Neural progenitor cell (in vitro differentiated cells): ENCODE data around the gene IGBP1.
A peak's percentile ranks its signal among the peaks of the same experiment; 100 is the strongest.

ENCODE experiments used
- CTCF ChIP-seq: fragments of 200-600 bp; sonication (generic); IDR thresholded peaks from 2 replicates; pipeline ENCODE4 v1.5.1; 2017; ENCODE audit warnings: antibody characterized with exemption, mild to moderate bottlenecking
- EZH2 ChIP-seq: fragments of 200-600 bp; sonication (generic); IDR thresholded peaks from 2 replicates; pipeline ENCODE4 v1.6.1; 2017; ENCODE audit warnings: antibody characterized with exemption, mild to moderate bottlenecking, moderate library complexity

GRCh38 chrX:70133303-70134115 is at the start of gene IGBP1:
- peak; percentile 62 for TF ChIP-seq CTCF
- TF ChIP-seq EZH2: no peak
